ENCODE measurements around the gene CBX5. TPM values are rescaled to one million over a fixed set of nuclear protein-coding genes. Genes with fewer than 3 reads are reported as not detected.

Gene CBX5
- total and polyA plus RNA-seq, 10 of the 15 experiments (the other 5 are each of a cell fraction or from before 2014, with no cell fraction given) = 46.7 to 138 (median 74.6) TPM

DNA sequence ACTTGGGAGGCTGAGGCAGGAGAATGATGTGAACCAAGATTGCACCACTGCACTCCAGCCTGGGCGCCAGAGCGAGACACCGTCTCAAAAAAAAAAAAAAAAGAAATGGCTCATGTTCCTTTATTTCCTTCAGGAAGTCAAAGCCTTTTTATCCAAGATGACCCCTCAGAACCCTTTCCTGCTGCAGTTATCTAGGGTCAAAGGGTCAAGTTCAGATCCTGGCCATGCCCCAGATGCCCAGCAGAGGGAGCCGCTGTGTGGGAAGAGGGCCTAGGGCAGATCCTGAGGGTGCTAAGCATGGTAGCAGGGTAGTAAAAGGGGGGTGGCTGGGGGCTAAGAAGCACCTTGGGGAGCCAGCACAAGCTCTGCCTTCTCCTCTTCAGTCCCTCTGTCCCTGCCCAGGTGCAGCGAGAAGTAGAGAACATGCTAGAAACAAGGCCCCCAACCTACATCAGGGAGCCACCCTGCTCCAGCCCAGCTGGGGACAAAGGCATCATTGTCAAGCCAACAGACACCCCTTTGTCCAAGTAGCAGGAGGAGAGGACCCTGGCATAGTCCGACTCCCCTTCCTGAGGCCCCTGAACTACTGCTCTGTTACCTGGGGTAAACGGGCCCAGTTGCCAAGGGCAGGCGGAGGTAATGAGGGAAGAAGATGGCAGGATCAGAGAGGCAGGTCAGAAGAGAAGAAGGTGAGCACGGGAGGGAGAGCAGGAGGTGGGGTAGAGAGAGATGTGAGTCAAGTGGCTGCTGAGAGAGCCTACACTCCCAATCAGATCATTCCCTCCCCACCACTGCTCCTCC lies 14.4 kb upstream of the CBX5 start (continued):
- TF ChIP-seq, protein P1, sequence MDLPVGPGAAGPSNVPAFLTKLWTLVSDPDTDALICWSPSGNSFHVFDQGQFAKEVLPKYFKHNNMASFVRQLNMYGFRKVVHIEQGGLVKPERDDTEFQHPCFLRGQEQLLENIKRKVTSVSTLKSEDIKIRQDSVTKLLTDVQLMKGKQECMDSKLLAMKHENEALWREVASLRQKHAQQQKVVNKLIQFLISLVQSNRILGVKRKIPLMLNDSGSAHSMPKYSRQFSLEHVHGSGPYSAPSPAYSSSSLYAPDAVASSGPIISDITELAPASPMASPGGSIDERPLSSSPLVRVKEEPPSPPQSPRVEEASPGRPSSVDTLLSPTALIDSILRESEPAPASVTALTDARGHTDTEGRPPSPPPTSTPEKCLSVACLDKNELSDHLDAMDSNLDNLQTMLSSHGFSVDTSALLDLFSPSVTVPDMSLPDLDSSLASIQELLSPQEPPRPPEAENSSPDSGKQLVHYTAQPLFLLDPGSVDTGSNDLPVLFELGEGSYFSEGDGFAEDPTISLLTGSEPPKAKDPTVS (IDR thresholded peaks at IDR 0.05; ENCODE audit: low read depth, low read length) = no peak
- TF ChIP-seq MYB (IDR thresholded peaks at IDR 0.05; ENCODE audit: borderline replicate concordance, low read depth, low read length) (no peak), YY1 (IDR thresholded peaks at IDR 0.05; ENCODE audit: low read depth, low read length) (peak; percentile 37; the same call in 1 of the 2 replicates), SP1 (IDR thresholded peaks at IDR 0.05; ENCODE audit: low read depth, low read length) (no peak), FOXM1 (IDR thresholded peaks at IDR 0.05; ENCODE audit: low read depth, low read length) (no peak), SUPT20H (IDR thresholded peaks at IDR 0.05; ENCODE audit: borderline replicate concordance, control insufficient read depth, low read depth, low read length) (no peak), EGR1 (IDR thresholded peaks at IDR 0.05; ENCODE audit: borderline replicate concordance in 1 of 2, low read depth in 2 of 2, low read length in 2 of 2) (no peak), RFX5 (IDR thresholded peaks at IDR 0.05; ENCODE audit: low read depth, low read length) (no peak)

DNA sequence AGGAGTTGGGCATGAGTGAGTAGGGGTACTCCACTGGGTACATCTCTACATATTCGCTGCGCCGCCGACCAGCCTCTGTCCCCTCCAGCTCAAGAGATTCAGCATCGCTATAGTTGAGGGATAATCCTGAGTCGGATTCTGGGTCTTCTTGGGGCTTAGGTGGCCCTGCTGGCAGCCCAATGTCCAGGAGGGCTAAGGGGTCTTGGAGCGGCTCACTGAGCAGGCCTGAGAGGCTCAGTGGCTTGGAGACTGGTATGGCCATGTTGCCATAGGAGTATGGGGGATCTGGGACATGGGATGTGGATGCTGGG lies 13.0 kb upstream of the CBX5 start:
- no TSS peak for BruUV-seq (replicated peaks)
- H3K27ac ChIP-seq (ENCODE audit: control insufficient read depth, insufficient read depth) = no peak overlapping the region
- no peak for FAIRE-seq
- TF ChIP-seq STAT1 (conservative IDR thresholded peaks at IDR 0.05) (no peak), CREB1 (IDR thresholded peaks at IDR 0.05; ENCODE audit: low read depth) (no peak), TAF1 (IDR thresholded peaks at IDR 0.05; ENCODE audit: borderline replicate concordance, low read depth, low read length) (no peak), ZNF207 (IDR thresholded peaks at IDR 0.05; ENCODE audit: borderline replicate concordance) (no peak), TCF7 (IDR thresholded peaks at IDR 0.05; ENCODE audit: borderline replicate concordance) (no peak), MYB (IDR thresholded peaks at IDR 0.05; ENCODE audit: borderline replicate concordance, low read depth, low read length) (no peak)
- TF ChIP-seq, protein P2, sequence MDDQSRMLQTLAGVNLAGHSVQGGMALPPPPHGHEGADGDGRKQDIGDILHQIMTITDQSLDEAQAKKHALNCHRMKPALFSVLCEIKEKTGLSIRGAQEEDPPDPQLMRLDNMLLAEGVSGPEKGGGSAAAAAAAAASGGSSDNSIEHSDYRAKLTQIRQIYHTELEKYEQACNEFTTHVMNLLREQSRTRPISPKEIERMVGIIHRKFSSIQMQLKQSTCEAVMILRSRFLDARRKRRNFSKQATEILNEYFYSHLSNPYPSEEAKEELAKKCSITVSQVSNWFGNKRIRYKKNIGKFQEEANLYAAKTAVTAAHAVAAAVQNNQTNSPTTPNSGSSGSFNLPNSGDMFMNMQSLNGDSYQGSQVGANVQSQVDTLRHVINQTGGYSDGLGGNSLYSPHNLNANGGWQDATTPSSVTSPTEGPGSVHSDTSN (IDR thresholded peaks at IDR 0.05; ENCODE audit: insufficient replicate concordance, low read depth, low read length) = no peak
- TF ChIP-seq, protein P3, sequence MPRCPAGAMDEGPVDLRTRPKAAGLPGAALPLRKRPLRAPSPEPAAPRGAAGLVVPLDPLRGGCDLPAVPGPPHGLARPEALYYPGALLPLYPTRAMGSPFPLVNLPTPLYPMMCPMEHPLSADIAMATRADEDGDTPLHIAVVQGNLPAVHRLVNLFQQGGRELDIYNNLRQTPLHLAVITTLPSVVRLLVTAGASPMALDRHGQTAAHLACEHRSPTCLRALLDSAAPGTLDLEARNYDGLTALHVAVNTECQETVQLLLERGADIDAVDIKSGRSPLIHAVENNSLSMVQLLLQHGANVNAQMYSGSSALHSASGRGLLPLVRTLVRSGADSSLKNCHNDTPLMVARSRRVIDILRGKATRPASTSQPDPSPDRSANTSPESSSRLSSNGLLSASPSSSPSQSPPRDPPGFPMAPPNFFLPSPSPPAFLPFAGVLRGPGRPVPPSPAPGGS (IDR thresholded peaks at IDR 0.05; ENCODE audit: borderline replicate concordance, insufficient read depth, low read depth, low read length, poor library complexity, severe bottlenecking) = no peak
- TF ChIP-seq, protein P4, sequence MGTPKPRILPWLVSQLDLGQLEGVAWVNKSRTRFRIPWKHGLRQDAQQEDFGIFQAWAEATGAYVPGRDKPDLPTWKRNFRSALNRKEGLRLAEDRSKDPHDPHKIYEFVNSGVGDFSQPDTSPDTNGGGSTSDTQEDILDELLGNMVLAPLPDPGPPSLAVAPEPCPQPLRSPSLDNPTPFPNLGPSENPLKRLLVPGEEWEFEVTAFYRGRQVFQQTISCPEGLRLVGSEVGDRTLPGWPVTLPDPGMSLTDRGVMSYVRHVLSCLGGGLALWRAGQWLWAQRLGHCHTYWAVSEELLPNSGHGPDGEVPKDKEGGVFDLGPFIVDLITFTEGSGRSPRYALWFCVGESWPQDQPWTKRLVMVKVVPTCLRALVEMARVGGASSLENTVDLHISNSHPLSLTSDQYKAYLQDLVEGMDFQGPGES (IDR thresholded peaks at IDR 0.05) = no peak

More for the DNA sequence above, 13.0 kb upstream of the CBX5 start:
- Histone ChIP-seq H3K36me3 (ENCODE audit: control insufficient read depth in 2 of 2, insufficient read depth in 2 of 2, low read length in 1 of 2) (peaks cover 0 to under 1% of the 10 kb centered on the region in 2 experiments; a peak in 3 of 4 replicates), H3K4me1 (ENCODE audit: control insufficient read depth, insufficient read depth, low read length) (no peaks in the 10 kb centered on the region), H3K9me3 (replicated peaks; ENCODE audit: control insufficient read depth, insufficient read depth, low read length) (no peaks in the 10 kb centered on the region), H3K79me2 (ENCODE audit: control insufficient read depth, insufficient read depth, low read length) (no peaks in the 10 kb centered on the region), H2AFZ (ENCODE audit: control insufficient read depth, low read depth, low read length) (no peak overlapping the region), H3K9ac (ENCODE audit: control insufficient read depth, insufficient read depth, low read length) (no peak overlapping the region), H3K4me3 (no peak overlapping the region), H3K4me2 (ENCODE audit: control insufficient read depth, insufficient read depth) (no peak overlapping the region), H4K20me1 (ENCODE audit: control insufficient read depth, insufficient read depth) (no peaks in the 10 kb centered on the region; the same call in 1 of the 2 replicates), H3K27me3 (replicated peaks in 1 of 2; ENCODE audit: control insufficient read depth in 2 of 2, insufficient read depth in 2 of 2, low read length in 1 of 2) (no peaks in the 10 kb centered on the region; a peak in 2 of 4 replicates)
- WGBS (ENCODE audit: insufficient coverage, insufficient replicate concordance, low lambda C conversion rate, missing lambda C conversion rate) = 89% methylated on average over 7 of the region's 7 CpGs
- ChIA-PET POLR2A (interaction anchor here (1.0 to 3.0 kb wide), 4 partner anchors 12 to 66 kb away, joined by 4 to 20 read pairs (median 8); partner anchors contain the start of genes CBX5, COPZ1 and HNRNPA1), RAD21 (ENCODE audit: unreplicated experiment) (interaction anchor here (0.9 to 1.7 kb wide), 10 partner anchors 12 to 89 kb away, joined by 3 to 7 read pairs (median 3); partner anchors contain the start of genes COPZ1 and HNRNPA1), SMC1A (ENCODE audit: uncharacterized antibody, unreplicated experiment) (interaction anchor here (1.2 to 2.7 kb wide), 10 partner anchors 9 to 206 kb away, joined by 3 to 17 read pairs (median 5); no protein-coding TSS in a partner anchor), CTCF (interaction anchor here (0.7 to 9.5 kb wide), 27 partner anchors 8 to 147 kb away, joined by 3 to 116 read pairs (median 7); partner anchors contain the start of genes CBX5, COPZ1, HNRNPA1 and NFE2)
- ATAC-seq (no peak), DNase-seq (ENCODE audit: low read depth, low spot score) (no peak)
- intact Hi-C loops (cut with micrococcal nuclease; ENCODE audit: unreplicated experiment) = no loop called here
- in situ Hi-C loops (cut with MboI) = no loop called here

All from GM12878 (cell line).